ENCODE data around the gene SCD5. TPM values are rescaled to one million over a fixed set of nuclear protein-coding genes. Genes with fewer than 3 reads are reported as not detected.

The SCD5 gene
- total RNA-seq, 4 donors from 2014 or later, result 17.6 to 28.4 (median 22.9) TPM

- H3K27me3 ChIP-seq, result no peaks in the 10 kb centered on the region
- no peaks in the 10 kb centered on the region for H3K4me1 ChIP-seq
- DNase-seq (ENCODE audit: extremely low spot score), result no peak
- intact Hi-C loops (cut with DNase I), result loop anchor here (10.0 kb wide), 1 partner anchor 275 kb away; no protein-coding TSS in a partner anchor
- H3K4me3 ChIP-seq, result no peak overlapping the region
- no peak for TF ChIP-seq EP300 (IDR thresholded peaks at IDR 0.05)
- TF ChIP-seq POLR2A (IDR thresholded peaks at IDR 0.05; ENCODE audit: low read depth), result no peak
- TF ChIP-seq CTCF (IDR thresholded peaks at IDR 0.05), result peak; percentile 53 to 75 (median 64)
- no peak for TF ChIP-seq POLR2AphosphoS5 (IDR thresholded peaks at IDR 0.05)
- no peaks in the 10 kb centered on the region for H3K9me3 ChIP-seq
- 75% methylated on average over 23 of the region's 23 CpGs for WGBS
- H3K27ac ChIP-seq (replicated peaks in 1 of 4), result no peak overlapping the region
- no peaks in the 10 kb centered on the region for H3K36me3 ChIP-seq
Measured at GRCh38 chr4:82739287-82740190, 59.1 kb downstream of the SCD5 start.

- no peak for TF ChIP-seq CTCF (IDR thresholded peaks at IDR 0.05)
- intact Hi-C loops (cut with DNase I), result loop anchor here (10.0 kb wide), 1 partner anchor 273 kb away; no protein-coding TSS in a partner anchor
- DNase-seq (ENCODE audit: extremely low spot score), result no peak
- no peaks in the 10 kb centered on the region for H3K36me3 ChIP-seq
- H3K4me1 ChIP-seq, result no peaks in the 10 kb centered on the region
- H3K27me3 ChIP-seq, result no peaks in the 10 kb centered on the region
- H3K9me3 ChIP-seq, result no peaks in the 10 kb centered on the region
- no peak overlapping the region for H3K27ac ChIP-seq (replicated peaks in 1 of 4)
- no peak overlapping the region for H3K4me3 ChIP-seq
Measured at GRCh38 chr4:82737354-82737753, 61.2 kb downstream of the SCD5 start.

- intact Hi-C loops (cut with DNase I), result loop anchor here (10.0 kb wide), 1 partner anchor 269 kb away; no protein-coding TSS in a partner anchor
- DNase-seq (ENCODE audit: extremely low spot score), result no peak
- 79% methylated on average over 7 of the region's 7 CpGs for WGBS
- Histone ChIP-seq H3K27ac (replicated peaks in 1 of 4) (no peak overlapping the region), H3K4me1 (peaks cover 3 to 12% (median 9%) of the 10 kb centered on the region in 4 donors), H3K27me3 (no peaks in the 10 kb centered on the region), H3K4me3 (no peak overlapping the region), H3K36me3 (no peaks in the 10 kb centered on the region), H3K9me3 (no peaks in the 10 kb centered on the region)
- TF ChIP-seq EP300 (IDR thresholded peaks at IDR 0.05), result no peak
- no peak for TF ChIP-seq POLR2A (IDR thresholded peaks at IDR 0.05; ENCODE audit: low read depth)
- no peak for TF ChIP-seq CTCF (IDR thresholded peaks at IDR 0.05)
- no peak for TF ChIP-seq POLR2AphosphoS5 (IDR thresholded peaks at IDR 0.05)
Measured at GRCh38 chr4:82733636-82734035, 65.0 kb downstream of the SCD5 start.

GRCh38 chr4:82728301-82728700 is 70.3 kb downstream of the SCD5 start:
- H3K4me1 ChIP-seq, result peaks cover 3 to 12% (median 9%) of the 10 kb centered on the region in 4 donors
- H3K36me3 ChIP-seq, result no peaks in the 10 kb centered on the region
- WGBS, result 94% methylated on average over 1 of the region's 1 CpG
- DNase-seq (ENCODE audit: extremely low spot score), result no peak
- intact Hi-C loops (cut with DNase I), result no loop called here
- TF ChIP-seq CTCF (IDR thresholded peaks at IDR 0.05), result no peak
- no peak for TF ChIP-seq POLR2A (IDR thresholded peaks at IDR 0.05; ENCODE audit: low read depth)
- no peaks in the 10 kb centered on the region for H3K27me3 ChIP-seq
- H3K9me3 ChIP-seq, result no peaks in the 10 kb centered on the region
- no peak overlapping the region for H3K4me3 ChIP-seq
- H3K27ac ChIP-seq (replicated peaks in 1 of 4), result no peak overlapping the region

All from esophagus muscularis mucosa (tissue), 4 donors.